NCI-H82 treated with DMSO at 0.1 percent for 48 hours (cell line): Measurements from ENCODE around the gene PBX2.

Source experiments
- DNase-seq: peaks from one replicate; lab custom pipeline; 2025; ENCODE audit not compliant: unreplicated experiment; lab: John Stamatoyannopoulos, UW

Gene PBX2

DNA sequence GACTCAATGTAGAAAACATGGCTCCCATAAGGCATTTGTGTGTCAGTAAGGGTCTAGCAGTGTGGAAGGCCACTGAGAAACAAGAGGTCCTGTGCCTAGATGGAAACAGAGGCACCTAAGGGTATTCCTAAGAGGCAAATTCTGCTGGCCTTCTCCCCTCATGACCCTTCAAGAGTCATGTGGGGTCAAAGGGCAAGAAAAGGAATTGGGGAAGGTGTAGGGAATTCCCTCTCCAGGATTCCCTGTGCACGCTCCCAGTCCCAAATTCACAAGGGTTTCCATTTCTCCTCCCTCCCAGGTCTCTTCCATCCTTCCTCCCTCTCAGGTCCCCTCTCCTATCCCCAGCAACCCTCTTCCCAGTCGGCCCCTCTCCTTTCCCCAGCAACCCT lies 14.7 kb downstream of the PBX2 start:
- DNase-seq, result no peak

DNA sequence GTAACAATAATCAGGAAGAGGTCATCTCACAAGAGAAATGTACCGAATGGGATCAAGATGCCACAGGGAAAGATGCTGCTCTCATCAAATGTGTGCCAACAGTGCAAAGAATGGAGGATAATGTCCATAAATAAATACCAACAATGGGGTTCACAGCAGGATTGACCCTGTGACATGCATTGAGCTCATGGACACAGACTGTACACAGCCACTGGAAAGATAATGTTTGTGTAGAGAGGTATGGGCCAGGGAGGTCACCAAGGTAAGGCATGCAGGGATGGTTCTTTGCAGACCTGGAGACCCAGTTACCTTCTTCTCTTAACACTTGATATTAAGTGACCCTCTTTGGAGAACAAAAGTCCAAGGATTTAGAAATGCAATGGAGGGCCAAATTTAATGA lies 15.6 kb downstream of the PBX2 start:
- no peak for DNase-seq

DNA sequence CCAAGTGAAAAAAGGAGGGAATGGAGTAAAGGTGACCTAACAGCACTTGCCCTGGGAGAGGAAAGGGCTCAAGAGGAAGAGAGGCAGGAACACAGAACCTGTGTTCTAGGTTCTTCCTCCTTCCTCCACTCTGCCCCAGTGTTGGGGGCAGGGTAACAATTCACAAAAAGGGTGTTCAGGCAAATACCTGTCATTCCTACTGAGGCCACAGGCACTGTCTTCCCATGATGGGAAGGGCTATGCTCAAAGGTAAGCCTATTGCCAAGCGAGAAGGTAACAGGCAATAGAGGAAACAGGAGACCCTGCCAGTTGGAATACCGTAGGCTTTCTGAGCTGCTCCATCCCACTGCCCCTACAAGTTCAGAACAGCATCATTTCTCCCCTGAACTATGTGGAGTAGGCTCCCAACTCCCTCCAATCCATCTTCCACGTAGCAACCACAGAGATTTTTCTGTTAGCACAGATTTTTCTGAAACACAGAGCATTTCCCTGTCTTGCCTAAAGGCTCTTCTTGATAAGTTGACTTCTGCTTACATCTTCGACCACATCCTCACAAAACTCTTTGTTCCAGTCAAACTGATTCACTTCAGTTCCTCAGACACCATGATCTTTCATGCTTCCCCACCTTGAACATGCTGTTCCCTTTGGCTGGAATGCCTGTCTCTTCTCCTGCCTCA lies 16.8 kb downstream of the PBX2 start:
- DNase-seq, result no peak

DNA sequence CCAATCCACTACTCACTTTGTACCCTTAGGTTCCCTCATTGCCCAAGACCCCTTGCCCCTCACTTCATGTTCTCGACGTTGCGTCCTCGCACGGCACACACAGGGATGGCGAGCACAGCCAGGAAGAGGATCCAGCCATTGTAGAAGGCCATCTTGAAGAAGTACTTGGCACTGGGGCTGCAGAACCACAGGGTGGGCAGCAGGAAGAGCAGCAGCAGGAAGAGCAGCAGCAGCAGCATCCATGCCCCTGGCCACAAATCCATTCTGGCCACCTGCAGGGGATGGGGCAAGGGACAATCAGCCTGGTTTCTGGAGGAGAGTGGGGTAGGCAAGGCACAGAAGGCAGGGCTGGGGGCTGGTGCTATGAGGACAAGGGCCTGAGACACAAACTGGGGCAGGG lies 18.8 kb downstream of the PBX2 start:
- no peak for DNase-seq

DNA sequence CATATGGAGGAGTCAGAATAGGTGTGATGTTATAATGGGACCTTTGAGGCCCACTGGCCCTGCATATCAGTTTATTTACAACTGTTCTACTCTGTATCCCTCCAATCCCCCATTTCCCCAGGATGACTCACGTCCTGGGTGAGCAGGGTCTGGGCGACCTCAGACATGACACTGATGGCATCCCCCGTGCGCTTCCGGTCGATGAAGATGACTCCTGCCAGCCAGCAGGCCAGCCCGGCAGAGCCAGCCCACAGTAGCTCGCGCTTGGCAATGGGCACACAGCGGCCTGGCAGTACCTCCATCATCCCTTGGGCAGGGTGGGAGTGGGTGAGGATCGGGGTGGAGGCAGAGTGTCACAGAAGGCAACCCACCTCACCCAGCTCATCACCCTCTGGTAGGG lies 19.7 kb downstream of the PBX2 start:
- DNase-seq, result no peak

DNA sequence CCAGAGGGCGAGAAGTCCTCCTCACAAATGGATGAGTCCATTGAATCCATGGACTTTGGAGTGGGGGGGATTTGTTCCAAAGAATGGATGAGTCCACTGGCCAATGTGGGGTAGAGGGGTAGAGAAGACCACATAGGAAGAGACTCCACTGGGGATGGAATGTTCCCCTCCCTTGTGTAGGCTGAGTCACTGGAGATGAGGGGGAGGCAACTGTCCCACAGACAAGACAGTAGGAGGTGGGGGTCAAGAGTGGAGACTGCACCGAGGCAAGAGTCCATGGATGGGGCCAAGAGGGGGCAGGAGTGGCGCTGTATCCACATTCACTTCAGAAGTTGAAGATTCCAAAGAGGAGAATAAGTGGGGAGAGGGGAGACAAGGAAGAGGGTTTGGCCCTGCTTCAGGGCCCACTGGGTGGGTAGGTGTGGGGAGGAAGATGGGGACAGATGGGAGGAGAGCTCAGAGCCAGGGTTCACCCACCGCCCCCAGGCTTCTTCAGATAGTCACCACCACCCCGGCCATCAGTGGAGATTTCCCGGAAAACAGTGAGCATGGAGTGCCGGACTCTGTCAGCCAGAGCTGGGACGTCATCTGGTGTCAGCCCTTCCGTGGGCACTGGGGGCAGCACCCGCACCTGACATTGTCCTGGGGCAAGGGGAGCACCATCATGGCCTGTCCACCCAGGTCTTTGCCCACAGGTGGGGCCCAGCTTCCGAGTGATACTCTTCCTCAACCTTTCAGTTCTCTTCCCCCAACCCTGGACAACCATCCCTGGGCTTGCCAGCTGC lies 21.0 kb downstream of the PBX2 start:
- DNase-seq, result no peak

DNA sequence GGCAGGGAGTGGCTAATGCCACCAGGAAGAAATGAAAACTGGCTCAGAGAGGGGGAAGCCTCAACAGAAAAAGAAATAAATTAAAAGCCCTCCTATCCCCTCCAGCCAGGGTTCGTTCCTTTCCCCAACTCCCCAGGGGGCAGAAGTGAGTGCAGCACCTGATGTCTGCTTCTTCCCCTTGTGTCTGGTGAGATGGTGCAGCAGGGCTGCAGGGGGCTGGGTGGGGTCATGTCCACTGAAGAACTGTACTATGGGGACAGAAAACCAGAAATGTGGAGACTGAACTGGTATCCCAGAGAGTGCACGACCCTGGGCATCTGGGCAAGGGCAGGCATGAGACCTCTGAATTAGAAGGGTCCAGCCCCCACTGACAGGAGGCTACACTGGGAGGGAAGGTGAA lies 21.7 kb downstream of the PBX2 start:
- no peak for DNase-seq

DNA sequence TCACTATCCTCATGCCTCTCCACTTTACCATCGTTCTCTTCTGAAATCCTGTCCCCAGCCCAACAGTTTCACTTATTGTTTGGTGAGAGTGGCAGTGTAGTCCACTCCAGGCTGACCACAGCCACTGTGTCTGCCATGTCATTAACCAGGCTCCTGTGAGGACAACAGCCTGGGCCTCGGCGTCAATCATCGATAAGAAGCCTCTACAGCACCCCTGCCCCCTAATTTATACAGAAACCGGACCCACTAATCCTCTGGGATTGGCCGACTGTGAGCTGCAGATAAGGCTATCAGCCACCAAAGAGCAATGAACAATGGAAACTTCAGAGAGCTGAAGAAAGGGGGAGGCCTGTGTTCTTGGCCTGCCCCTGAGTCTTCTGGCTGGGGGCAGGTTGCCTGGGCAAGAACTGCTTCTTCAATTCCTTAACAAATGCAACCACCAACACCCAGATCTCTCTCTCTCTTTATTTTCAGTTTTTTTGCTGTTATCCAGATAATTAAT lies 22.2 kb downstream of the PBX2 start:
- DNase-seq, result no peak

DNA sequence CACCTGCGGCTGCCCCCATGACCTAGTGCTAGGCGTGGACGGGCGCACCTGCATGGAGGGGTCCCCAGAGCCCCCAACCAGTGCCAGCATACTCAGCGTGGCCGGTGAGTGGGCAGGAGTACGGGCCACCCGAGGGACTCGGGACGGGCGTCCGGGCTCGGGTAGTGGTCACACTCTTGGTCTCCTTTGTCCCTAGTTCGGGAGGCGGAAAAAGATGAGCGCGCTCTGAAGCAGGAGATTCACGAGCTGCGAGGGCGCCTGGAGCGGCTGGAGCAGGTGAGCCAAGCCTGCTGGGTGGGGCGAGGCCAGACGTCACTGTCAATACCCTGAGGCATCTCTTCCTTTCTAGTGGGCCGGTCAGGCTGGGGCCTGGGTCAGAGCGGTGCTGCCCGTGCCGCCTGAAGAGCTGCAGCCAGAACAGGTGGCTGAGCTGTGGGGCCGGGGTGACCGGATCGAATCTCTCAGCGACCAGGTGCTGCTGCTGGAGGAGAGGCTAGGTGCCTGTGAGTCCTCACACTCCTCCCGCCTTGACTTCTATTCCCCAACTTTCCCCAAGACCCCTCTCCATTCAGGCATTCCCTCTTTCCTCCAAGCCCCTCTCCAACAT lies 22.7 kb downstream of the PBX2 start:
- DNase-seq, result no peak

DNA sequence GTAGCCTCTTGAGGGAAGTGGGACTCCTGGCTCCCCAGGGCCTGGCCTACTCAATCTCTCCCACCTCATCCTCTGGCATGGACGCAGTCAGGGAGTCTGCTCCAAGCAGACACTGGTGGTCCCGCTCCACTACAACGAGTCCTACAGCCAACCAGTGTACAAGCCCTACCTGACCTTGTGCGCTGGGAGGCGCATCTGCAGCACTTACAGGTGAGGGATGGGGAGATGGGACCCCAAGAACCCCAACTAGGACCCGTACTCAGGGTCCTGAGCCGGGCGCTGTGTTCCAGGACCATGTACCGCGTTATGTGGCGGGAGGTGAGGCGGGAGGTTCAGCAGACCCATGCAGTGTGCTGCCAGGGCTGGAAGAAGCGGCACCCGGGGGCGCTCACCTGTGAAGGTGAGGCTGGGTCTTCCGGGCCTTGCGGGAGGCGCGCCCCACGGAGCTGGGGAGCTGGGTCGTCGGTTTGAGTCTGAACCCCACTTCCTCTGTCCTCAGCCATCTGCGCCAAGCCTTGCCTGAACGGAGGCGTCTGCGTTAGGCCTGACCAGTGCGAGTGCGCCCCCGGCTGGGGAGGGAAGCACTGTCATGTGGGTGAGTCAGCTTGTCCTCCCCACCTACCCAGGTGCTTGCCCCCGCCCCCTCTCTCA lies 23.5 kb downstream of the PBX2 start:
- no peak for DNase-seq

DNA sequence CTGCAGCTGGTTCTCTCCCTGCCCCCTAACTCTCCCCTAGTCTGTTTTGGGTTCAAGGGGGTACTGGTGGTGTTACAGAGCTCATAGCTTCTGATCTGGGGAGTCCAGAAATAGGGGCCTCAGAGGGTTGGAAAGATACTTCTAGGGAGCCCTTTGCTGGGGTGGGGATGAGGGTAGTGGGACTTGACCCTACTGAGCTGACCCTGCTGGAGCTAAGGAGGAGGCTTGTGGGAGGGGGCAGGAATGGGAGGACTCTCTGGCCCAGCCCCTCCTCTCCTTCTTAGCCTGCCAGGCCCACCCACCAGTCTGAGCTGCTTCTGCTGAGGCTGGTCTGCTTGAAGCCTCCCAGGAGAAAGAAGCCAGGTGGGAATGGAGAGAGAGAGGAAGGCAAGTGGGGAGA lies 25.7 kb downstream of the PBX2 start, which contains the start of gene EGFL8:
TSS of gene EGFL8 (plus strand) at position 301 of the 400 bp plus-strand sequence. CDS start 1,571 bp downstream, outside the sequence.
- no peak for DNase-seq

DNA sequence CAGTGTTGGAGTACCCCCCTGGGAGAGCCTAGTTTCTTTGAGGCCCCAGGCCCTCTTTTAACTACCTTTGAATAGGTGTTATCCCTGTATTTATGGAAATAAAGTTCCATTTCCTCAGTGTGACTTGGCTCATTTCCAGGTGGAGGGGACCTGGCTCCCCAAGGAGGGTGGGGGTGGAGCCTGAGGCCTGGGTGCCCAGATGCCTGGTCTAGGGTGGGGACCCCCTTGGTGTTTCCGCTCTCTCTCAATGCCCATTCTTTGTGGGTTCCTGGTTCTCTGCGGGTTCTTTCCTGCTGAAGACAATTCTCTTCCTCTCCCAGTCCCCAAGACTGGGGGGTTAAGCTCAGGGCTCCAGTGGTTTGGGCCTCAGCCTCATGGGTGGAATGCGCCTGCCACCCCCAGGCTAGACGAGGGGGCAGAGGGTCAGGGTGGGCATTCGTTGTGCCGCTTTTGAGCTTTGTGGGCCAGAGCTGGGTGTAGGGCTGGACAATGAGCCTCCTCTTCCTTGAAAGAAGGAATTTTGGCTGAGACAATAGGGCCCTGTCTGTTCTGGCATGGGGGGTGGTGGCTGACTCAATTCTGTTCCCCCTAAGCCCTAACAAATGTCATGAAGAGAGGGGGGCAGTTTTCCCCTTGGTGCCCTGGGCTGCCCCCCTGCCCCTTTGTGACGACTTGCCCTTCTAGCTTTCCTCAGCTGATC lies 26.3 kb downstream of the PBX2 start:
- DNase-seq, result no peak

DNA sequence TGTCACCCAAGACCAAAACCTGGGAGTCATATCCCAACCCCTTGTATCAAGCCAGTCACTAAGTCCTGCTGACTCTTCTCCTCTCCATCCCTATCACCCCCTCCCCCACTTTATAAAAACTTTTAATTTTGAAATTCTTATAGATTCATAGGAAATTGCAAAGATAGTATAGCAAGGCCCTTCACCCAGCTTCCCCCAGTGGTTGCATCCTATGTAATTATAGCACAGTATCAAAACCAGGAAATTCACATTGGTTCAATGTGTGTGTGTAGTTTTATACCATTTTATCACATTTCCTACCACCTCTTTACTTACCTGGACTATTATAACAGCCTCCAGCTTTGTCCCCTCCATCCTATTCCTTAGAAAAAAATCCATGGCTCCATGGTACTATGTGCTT lies 31.9 kb downstream of the PBX2 start:
- DNase-seq, result no peak

DNA sequence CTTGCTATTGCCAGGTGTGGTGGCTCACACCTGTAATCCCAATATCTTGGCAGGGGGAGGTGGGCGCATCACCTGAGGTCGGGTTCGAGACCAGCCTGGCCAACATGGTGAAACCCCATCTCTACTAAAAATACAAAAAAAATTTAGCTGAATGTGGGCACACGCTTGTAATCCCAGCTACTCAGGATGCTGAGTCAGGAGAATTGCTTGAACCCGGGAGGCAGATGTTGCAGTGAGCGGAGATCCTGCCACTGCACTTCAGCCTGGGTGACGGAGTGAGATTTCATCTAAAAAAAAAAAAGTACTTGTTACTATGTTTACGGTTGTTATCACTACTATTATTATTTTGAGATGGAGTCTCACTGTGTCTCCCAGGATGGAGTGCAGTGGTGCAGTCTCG lies 33.1 kb downstream of the PBX2 start:
- DNase-seq, result no peak

DNA sequence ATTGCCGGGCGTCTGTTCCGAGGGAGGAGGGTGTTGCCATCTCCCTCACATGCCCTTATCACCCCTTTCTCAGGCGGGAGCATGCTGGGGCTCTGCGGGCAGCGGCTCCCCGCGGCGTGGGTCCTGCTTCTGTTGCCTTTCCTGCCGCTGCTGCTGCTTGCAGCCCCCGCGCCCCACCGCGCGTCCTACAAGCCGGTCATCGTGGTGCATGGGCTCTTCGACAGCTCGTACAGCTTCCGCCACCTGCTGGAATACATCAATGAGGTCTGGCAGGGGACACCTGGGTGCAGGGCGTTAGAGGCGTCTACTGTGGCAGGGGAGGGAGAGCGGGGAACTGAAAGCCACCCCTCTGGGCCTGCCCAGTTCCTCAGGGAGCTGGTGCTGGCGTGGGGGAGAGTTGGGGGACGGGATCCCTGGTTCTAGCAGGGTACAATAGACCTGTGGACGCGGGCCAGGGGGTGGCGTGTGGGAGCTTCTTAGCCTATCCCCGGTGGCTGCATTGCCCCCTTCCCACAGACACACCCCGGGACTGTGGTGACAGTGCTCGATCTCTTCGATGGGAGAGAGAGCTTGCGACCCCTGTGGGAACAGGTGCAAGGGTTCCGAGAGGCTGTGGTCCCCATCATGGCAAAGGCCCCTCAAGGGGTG lies 35.4 kb downstream of the PBX2 start:
- DNase-seq, result peak; percentile 53

DNA sequence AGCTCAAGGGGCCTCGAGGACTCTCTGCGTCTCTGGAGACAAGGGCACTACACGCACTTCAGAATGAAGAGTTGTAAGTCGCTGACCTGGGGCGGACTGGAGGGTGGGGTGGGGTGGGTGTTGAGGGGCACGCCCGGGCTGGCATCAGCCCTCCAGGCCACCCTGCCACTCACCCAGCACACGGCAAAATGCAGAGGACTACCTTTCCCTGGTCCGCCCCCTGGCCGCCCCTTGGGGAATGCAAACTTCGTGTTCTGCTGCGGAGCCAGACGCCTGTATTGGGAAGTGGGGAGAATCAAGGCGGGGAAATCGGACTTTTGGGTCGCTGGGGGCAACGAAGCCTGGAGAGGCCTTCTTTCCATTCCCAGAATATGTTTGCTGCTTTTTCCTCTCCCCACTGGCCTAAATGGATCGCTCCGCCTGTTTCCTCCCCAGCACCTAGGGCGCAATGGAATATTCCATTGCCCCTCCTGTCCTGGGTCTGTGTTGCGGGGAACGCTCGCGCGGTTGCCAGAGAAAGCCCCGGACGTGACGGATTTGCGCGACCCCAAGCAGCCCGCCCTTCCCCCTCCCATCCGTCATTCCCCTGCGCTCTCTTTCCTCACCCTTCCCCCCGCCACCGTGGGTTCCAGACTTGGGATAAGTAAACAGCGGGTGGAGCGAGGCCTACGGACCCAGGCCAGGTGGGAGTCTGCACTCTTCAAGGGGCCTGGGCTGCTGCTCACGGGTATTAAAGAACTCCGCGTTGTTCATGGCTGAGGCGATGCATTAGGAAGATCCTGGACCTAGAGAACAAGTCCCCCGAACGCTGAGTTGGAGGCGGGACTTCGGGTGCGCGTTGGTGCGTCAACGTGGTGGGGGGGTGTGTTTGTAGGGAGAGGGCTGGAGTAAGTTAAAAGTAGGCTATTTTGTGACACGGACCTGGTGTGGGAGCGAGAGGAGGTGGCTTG lies 36.2 kb downstream of the PBX2 start, which contains the start of gene PPT2:
TSS of gene PPT2 (plus strand) at position 578 of the 950 bp plus-strand sequence. CDS start 454 bp downstream, outside the sequence.
- DNase-seq, result peak; percentile 89

DNA sequence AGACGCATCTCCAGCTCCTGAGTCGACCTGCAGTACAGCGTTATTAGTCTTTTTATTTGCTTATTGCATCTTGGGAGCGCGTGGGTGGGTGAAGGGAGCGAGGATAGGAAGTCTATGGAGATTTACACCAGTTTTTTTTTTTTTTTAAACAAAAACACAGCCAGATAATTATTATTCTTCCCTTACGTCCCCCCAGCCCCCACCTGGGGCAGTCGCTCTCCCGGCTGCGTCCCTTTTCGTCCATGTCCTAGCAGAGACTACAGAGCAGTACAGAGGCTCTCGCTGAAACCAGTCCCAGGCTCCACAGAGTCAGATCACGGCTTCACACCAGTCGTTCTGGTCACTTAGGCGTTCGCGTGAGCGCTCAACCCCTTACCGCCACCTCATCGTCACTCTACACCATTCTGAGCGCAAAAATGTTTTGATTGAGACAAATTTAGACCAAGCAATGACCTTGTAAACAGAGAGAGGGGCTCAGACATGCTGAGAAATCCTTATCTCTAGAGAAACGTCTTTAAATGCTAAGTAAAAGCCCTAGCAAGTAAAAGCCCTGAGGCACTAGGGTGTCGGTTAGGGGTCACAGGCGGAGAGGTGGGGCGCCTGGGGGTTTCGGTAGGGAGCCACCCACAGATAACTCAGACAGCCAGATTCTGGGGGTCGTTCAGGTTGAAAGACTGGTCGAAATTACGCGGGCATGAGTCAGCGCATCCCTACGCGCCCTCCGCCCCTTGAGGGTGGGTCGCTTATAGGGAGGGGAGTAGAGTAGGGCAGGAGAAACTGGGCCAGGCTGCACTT lies 37.0 kb downstream of the PBX2 start:
- peak; percentile 50 for DNase-seq
